HG03442 (cell line): ENCODE results near the gene TEP1.

Experiments
- ATAC-seq: cut with Tn5 transposase; IDR thresholded peaks from one replicate; pipeline ENCODE4 v1.9.1; 2021; ENCODE audit warnings: mild to moderate bottlenecking, moderate library complexity; ENCODE audit not compliant: unreplicated experiment

The TEP1 gene

GRCh38 chr14:20434701-20435581 lies 21.6 kb upstream of the TEP1 start:
- no peak for ATAC-seq

GRCh38 chr14:20429801-20430669 lies 16.7 kb upstream of the TEP1 start:
- ATAC-seq = no peak

- ATAC-seq = no peak
Observed at GRCh38 chr14:20428802-20429201, 15.5 kb upstream of the TEP1 start.

- peak; percentile 22 for ATAC-seq
Observed at GRCh38 chr14:20428010-20428365, 14.7 kb upstream of the TEP1 start.

GRCh38 chr14:20427231-20428009 lies 14.1 kb upstream of the TEP1 start:
- peak; percentile 71 for ATAC-seq

GRCh38 chr14:20424851-20425250 lies 11.6 kb upstream of the TEP1 start:
- ATAC-seq = no peak

- no peak for ATAC-seq
Observed at GRCh38 chr14:20422886-20423285, 9.6 kb upstream of the TEP1 start.

GRCh38 chr14:20421267-20421666 lies 8.0 kb upstream of the TEP1 start:
- no peak for ATAC-seq

- no peak for ATAC-seq
Observed at GRCh38 chr14:20419419-20419818, 6.1 kb upstream of the TEP1 start.

- ATAC-seq = no peak
Observed at GRCh38 chr14:20418501-20418909, 5.2 kb upstream of the TEP1 start.

- no peak for ATAC-seq
Observed at GRCh38 chr14:20417250-20418186, 4.2 kb upstream of the TEP1 start.

- ATAC-seq = no peak
Observed at GRCh38 chr14:20416223-20416622, 2.9 kb upstream of the TEP1 start.

GRCh38 chr14:20415782-20416206 lies 2.5 kb upstream of the TEP1 start:
- peak; percentile 36 for ATAC-seq

- no peak for ATAC-seq
Observed at GRCh38 chr14:20413744-20414082, 412 bp upstream of the TEP1 start.

- ATAC-seq = peak; percentile 48
Observed at GRCh38 chr14:20412411-20412810, 890 bp downstream of the TEP1 start.

GRCh38 chr14:20409226-20409625 lies 4.1 kb downstream of the TEP1 start:
- no peak for ATAC-seq

GRCh38 chr14:20403521-20403920 lies 9.8 kb downstream of the TEP1 start:
- ATAC-seq = no peak

GRCh38 chr14:20400965-20401593 lies 12.2 kb downstream of the TEP1 start:
- peak; percentile 64 for ATAC-seq

GRCh38 chr14:20400589-20400964 lies 12.7 kb downstream of the TEP1 start:
- no peak for ATAC-seq

- no peak for ATAC-seq
Observed at GRCh38 chr14:20397511-20397910, 15.8 kb downstream of the TEP1 start.
